GM23338 (cell line): ENCODE results near the gene TRIM32. TPM values are rescaled to one million over a fixed set of nuclear protein-coding genes. Genes with fewer than 3 reads are reported as not detected.
A peak's percentile ranks its signal among the peaks of the same experiment; 100 is the strongest.

ENCODE experiments used
- ATAC-seq: fragments of 200-7000 bp; cut with Tn5 transposase; 3 replicates; pipeline ENCODE4 v1.9.1; 2020
- DNase-seq: peaks from one replicate; pipeline ENCODE4 v3.0.0-alpha.2; 2015; ENCODE audit warnings: low spot score
- H2AFZ ChIP-seq: fragments of 200-600 bp; sonication (generic); 2 replicates; pipeline ENCODE4 v1.8.0; 2016; ENCODE audit warnings: antibody characterized with exemption, mild to moderate bottlenecking, moderate library complexity
- H3F3A ChIP-seq: fragments of 200-600 bp; sonication (generic); replicated peaks from 2 replicates; pipeline ENCODE4 v1.8.0; 2017; ENCODE audit warnings: antibody characterized with exemption, mixed run types, low read depth
- H3K27ac ChIP-seq: fragments of 200-600 bp; sonication (generic); 2 replicates; pipeline ENCODE4 v1.6.1; 2016; ENCODE audit warnings: low read depth
- H3K27me3 ChIP-seq: fragments of 200-600 bp; sonication (generic); 2 replicates; pipeline ENCODE4 v1.8.0; 2016; ENCODE audit warnings: mild to moderate bottlenecking, mixed run types, moderate library complexity; ENCODE audit not compliant: insufficient read depth
- H3K36me3 ChIP-seq: fragments of 200-600 bp; sonication (generic); 2 replicates; pipeline ENCODE4 v1.8.0; 2016; ENCODE audit warnings: mild to moderate bottlenecking; ENCODE audit not compliant: insufficient read depth
- H3K4me1 ChIP-seq: fragments of 200-600 bp; sonication (generic); 2 replicates; pipeline ENCODE4 v1.8.0; 2016; ENCODE audit warnings: mild to moderate bottlenecking, moderate library complexity; ENCODE audit not compliant: insufficient read depth
- H3K4me2 ChIP-seq: fragments of 200-600 bp; sonication (generic); 2 replicates; pipeline ENCODE4 v1.7.1; 2017; ENCODE audit warnings: mixed run types
- H3K4me3 ChIP-seq: fragments of 200-600 bp; sonication (generic); 2 replicates; pipeline ENCODE4 v1.6.1; 2016; ENCODE audit warnings: mixed run types
- H3K79me2 ChIP-seq: fragments of 200-600 bp; sonication (generic); replicated peaks from 2 replicates; pipeline ENCODE4 v1.8.0; 2017; ENCODE audit warnings: mild to moderate bottlenecking; ENCODE audit not compliant: insufficient read depth
- H3K9me2 ChIP-seq: fragments of 200-600 bp; sonication (generic); 2 replicates; pipeline ENCODE4 v1.8.0; 2017; ENCODE audit not compliant: insufficient read depth
- H4K20me1 ChIP-seq: fragments of 200-600 bp; sonication (generic); replicated peaks from 2 replicates; pipeline ENCODE4 v1.8.0; 2017; ENCODE audit warnings: mild to moderate bottlenecking; ENCODE audit not compliant: insufficient read depth
- H3K27ac Mint-ChIP-seq: 2 replicates; pipeline ENCODE4 v1.8.0; 2020; ENCODE audit warnings: inconsistent platforms, mild to moderate bottlenecking, moderate library complexity, mixed read lengths
- H3K27me3 Mint-ChIP-seq: 3 replicates; pipeline ENCODE4 v1.8.0; 2022; ENCODE audit warnings: low read depth, mild to moderate bottlenecking, moderate library complexity, mixed read lengths, inconsistent platforms; ENCODE audit not compliant: insufficient read depth, poor library complexity
- H3K36me3 Mint-ChIP-seq: 3 replicates; pipeline ENCODE4 v1.8.0; 2021; ENCODE audit warnings: low read depth, mild to moderate bottlenecking, inconsistent platforms, moderate library complexity, mixed read lengths
- H3K4me1 Mint-ChIP-seq: 3 replicates; pipeline ENCODE4 v1.8.0; 2020; ENCODE audit warnings: mild to moderate bottlenecking, inconsistent platforms, mixed read lengths
- H3K4me3 Mint-ChIP-seq: 3 replicates; pipeline ENCODE4 v1.8.0; 2021; ENCODE audit warnings: moderate library complexity, mild to moderate bottlenecking, inconsistent platforms, mixed read lengths
- H3K9me3 Mint-ChIP-seq: 3 replicates; pipeline ENCODE4 v1.8.0; 2020; ENCODE audit warnings: moderate library complexity, mild to moderate bottlenecking, inconsistent platforms, mixed read lengths
- CREB1 ChIP-seq: fragments of 250-450 bp; sonication (Bioruptor Pico); IDR thresholded peaks from 2 replicates; pipeline ENCODE4 v1.5.0; 2020; ENCODE audit warnings: low read depth, mild to moderate bottlenecking, moderate library complexity
- EZH2 ChIP-seq: fragments of 200-600 bp; sonication (generic); IDR thresholded peaks from one replicate; pipeline ENCODE4 v1.8.0; 2017; ENCODE audit warnings: antibody characterized with exemption, mild to moderate bottlenecking, low read depth; ENCODE audit not compliant: unreplicated experiment
- EZH2phosphoT487 ChIP-seq: fragments of 200-600 bp; sonication (generic); IDR thresholded peaks from one replicate; pipeline ENCODE4 v1.8.1; 2018; ENCODE audit warnings: antibody characterized with exemption; ENCODE audit not compliant: unreplicated experiment
- JUNB ChIP-seq: IDR thresholded peaks from one replicate; pipeline ENCODE4 v1.6.1; 2016; ENCODE audit warnings: antibody characterized with exemption; ENCODE audit not compliant: unreplicated experiment
- NANOG ChIP-seq: IDR thresholded peaks from 2 replicates; pipeline ENCODE4 v1.6.1; 2016; ENCODE audit warnings: antibody characterized with exemption, borderline replicate concordance
- POLR2AphosphoS5 ChIP-seq: IDR thresholded peaks from 2 replicates; pipeline ENCODE4 v1.6.1; 2016; ENCODE audit warnings: antibody characterized with exemption, low read depth
- ZNF114 ChIP-seq: fragments of 250-450 bp; sonication (Bioruptor Pico); IDR thresholded peaks from 2 replicates; pipeline ENCODE4 v1.5.0; 2020; ENCODE audit warnings: mild to moderate bottlenecking, moderate library complexity
- polyA plus RNA-seq: library from polyadenylated mRNA; unstranded; fragments of >200 nt; fragmentation: Nextera tagmentation; extraction: Ambion mirVana; gene quantifications from 2 replicates; pipeline ENCODE4 v1.2.1, GENCODE V29; 2016
- total RNA-seq: library from RNA; depleted of rRNA; stranded (reverse); fragments of >200 nt; shearing (Covaris generic); gene quantifications from 2 replicates; pipeline ENCODE4 v1.2.3, GENCODE V29; 2014
- TF ChIP-seq, protein P1 (sequence below): IDR thresholded peaks from one replicate; pipeline ENCODE4 v1.6.1; 2018; ENCODE audit warnings: antibody characterized with exemption; ENCODE audit not compliant: unreplicated experiment
- TF ChIP-seq, protein P2 (sequence below): fragments of 250-450 bp; sonication (Bioruptor Pico); IDR thresholded peaks from 2 replicates; pipeline ENCODE4 v1.5.0; 2020; ENCODE audit warnings: mild to moderate bottlenecking, moderate library complexity

The TRIM32 gene
- total and polyA plus RNA-seq, 2 experiments from 2014 or later, result 6.7 to 16.3 TPM

DNA sequence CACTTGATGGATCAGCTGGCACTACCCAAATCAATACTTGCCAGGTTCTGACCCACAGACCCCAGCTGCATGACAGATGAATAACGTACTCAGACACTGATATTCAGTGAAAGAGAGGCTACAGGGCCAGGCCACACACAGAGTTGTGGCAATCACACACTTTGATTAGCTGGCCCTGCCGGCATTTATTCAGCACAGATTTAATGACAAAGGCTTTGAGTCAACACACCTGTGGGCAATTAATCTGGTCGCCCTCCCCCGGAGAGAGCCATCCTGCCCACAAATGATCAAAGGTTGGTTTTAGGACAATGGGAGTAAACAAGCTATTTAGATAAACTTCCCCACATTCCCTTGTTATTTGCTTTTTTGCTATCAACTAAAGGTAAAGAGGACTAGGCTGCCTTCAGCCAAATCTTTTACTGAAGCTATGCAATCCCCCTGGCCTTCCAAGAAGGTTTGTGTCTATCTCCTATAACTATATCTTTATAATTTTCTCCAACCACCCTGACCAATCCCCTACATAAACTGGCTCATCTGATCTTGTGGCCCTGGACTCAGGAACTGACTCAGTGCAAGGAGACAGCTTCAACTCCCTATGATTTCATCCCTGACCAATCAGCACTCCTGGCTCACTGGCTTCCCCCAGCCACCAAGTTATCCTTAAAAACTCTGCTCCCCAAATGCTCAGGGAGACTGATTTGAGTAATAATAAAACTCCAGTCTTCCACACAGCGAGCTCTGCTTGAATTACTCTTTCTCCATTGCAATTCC, 12.7 kb upstream of the TRIM32 start:
- Histone ChIP-seq H3K4me1 (no peaks in the 10 kb centered on the region), H4K20me1 (no peaks in the 10 kb centered on the region), H3K4me3 (no peak overlapping the region), H3K27me3 (no peaks in the 10 kb centered on the region), H3K27ac (no peak overlapping the region), H3K9me2 (no peaks in the 10 kb centered on the region), H3K4me2 (no peak overlapping the region), H3K36me3 (peaks cover 4% of the 10 kb centered on the region; the same call in 1 of the 2 replicates), H3F3A (no peaks in the 10 kb centered on the region), H3K79me2 (no peaks in the 10 kb centered on the region), H2AFZ (no peak overlapping the region)
- no peak overlapping the region for H3K27ac Mint-ChIP-seq
- TF ChIP-seq NANOG (peak; percentile 75), EZH2 (no peak)
- DNase-seq (peak; percentile 21), ATAC-seq (no peak)
- peaks cover 2% of the 10 kb centered on the region for H3K27me3 Mint-ChIP-seq
- no peaks in the 10 kb centered on the region for H3K4me1 Mint-ChIP-seq
- H3K36me3 Mint-ChIP-seq, result peaks cover 50% of the 10 kb centered on the region
- H3K4me3 Mint-ChIP-seq, result no peak overlapping the region
- peaks cover 50% of the 10 kb centered on the region for H3K9me3 Mint-ChIP-seq

DNA sequence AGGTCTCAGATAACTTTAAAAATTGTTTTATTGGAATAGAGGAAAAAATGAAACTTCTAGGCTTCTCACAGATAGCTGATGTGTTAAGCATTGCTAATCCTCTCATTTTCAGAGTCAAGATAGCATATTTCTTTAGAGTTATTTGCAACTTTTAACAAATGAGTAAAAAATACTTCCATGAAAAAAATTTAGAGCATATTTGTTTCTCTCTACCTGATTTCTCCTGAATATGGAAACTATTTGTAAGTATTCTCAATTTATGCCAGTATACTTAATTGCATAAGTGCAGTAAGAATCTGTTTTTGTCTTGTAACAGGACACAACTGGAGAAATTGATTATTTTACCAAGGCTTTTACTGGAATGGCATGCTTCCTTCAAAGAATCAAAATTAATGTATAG, 3.6 kb upstream of the TRIM32 start:
- H3K4me3 Mint-ChIP-seq, result no peak overlapping the region
- ATAC-seq (no peak), DNase-seq (no peak)
- peaks cover 2% of the 10 kb centered on the region; the same call in 1 of the 2 replicates for H4K20me1 ChIP-seq
- peaks cover 11% of the 10 kb centered on the region for H3K79me2 ChIP-seq
- H3K4me2 ChIP-seq, result no peak overlapping the region
- peaks cover 16% of the 10 kb centered on the region for H3K4me1 Mint-ChIP-seq
- H3F3A ChIP-seq, result no peaks in the 10 kb centered on the region
- peaks cover 17% of the 10 kb centered on the region for H3K27me3 Mint-ChIP-seq
- peaks cover 10% of the 10 kb centered on the region for H3K4me1 ChIP-seq
- no peaks in the 10 kb centered on the region for H3K27me3 ChIP-seq
- H2AFZ ChIP-seq, result no peak overlapping the region
- peaks cover 26% of the 10 kb centered on the region; the same call in 2 of the 3 replicates for H3K36me3 Mint-ChIP-seq
- no peak overlapping the region for H3K27ac Mint-ChIP-seq
- no peak overlapping the region for H3K4me3 ChIP-seq
- no peak overlapping the region for H3K27ac ChIP-seq
- H3K9me2 ChIP-seq, result no peaks in the 10 kb centered on the region
- H3K36me3 ChIP-seq, result 0 out of 2 replicates have a peak, but pooled peaks cover 8% of the 10 kb centered on the region
- H3K9me3 Mint-ChIP-seq, result peaks cover 21% of the 10 kb centered on the region
- TF ChIP-seq, protein P1, sequence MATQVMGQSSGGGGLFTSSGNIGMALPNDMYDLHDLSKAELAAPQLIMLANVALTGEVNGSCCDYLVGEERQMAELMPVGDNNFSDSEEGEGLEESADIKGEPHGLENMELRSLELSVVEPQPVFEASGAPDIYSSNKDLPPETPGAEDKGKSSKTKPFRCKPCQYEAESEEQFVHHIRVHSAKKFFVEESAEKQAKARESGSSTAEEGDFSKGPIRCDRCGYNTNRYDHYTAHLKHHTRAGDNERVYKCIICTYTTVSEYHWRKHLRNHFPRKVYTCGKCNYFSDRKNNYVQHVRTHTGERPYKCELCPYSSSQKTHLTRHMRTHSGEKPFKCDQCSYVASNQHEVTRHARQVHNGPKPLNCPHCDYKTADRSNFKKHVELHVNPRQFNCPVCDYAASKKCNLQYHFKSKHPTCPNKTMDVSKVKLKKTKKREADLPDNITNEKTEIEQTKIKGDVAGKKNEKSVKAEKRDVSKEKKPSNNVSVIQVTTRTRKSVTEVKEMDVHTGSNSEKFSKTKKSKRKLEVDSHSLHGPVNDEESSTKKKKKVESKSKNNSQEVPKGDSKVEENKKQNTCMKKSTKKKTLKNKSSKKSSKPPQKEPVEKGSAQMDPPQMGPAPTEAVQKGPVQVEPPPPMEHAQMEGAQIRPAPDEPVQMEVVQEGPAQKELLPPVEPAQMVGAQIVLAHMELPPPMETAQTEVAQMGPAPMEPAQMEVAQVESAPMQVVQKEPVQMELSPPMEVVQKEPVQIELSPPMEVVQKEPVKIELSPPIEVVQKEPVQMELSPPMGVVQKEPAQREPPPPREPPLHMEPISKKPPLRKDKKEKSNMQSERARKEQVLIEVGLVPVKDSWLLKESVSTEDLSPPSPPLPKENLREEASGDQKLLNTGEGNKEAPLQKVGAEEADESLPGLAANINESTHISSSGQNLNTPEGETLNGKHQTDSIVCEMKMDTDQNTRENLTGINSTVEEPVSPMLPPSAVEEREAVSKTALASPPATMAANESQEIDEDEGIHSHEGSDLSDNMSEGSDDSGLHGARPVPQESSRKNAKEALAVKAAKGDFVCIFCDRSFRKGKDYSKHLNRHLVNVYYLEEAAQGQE, result no peak
- TF ChIP-seq CREB1 (CRISPR knock-in tag) (no peak), POLR2AphosphoS5 (no peak), EZH2phosphoT487 (no peak), EZH2 (no peak), ZNF114 (CRISPR knock-in tag) (no peak), JUNB (no peak)
- TF ChIP-seq, protein P2, sequence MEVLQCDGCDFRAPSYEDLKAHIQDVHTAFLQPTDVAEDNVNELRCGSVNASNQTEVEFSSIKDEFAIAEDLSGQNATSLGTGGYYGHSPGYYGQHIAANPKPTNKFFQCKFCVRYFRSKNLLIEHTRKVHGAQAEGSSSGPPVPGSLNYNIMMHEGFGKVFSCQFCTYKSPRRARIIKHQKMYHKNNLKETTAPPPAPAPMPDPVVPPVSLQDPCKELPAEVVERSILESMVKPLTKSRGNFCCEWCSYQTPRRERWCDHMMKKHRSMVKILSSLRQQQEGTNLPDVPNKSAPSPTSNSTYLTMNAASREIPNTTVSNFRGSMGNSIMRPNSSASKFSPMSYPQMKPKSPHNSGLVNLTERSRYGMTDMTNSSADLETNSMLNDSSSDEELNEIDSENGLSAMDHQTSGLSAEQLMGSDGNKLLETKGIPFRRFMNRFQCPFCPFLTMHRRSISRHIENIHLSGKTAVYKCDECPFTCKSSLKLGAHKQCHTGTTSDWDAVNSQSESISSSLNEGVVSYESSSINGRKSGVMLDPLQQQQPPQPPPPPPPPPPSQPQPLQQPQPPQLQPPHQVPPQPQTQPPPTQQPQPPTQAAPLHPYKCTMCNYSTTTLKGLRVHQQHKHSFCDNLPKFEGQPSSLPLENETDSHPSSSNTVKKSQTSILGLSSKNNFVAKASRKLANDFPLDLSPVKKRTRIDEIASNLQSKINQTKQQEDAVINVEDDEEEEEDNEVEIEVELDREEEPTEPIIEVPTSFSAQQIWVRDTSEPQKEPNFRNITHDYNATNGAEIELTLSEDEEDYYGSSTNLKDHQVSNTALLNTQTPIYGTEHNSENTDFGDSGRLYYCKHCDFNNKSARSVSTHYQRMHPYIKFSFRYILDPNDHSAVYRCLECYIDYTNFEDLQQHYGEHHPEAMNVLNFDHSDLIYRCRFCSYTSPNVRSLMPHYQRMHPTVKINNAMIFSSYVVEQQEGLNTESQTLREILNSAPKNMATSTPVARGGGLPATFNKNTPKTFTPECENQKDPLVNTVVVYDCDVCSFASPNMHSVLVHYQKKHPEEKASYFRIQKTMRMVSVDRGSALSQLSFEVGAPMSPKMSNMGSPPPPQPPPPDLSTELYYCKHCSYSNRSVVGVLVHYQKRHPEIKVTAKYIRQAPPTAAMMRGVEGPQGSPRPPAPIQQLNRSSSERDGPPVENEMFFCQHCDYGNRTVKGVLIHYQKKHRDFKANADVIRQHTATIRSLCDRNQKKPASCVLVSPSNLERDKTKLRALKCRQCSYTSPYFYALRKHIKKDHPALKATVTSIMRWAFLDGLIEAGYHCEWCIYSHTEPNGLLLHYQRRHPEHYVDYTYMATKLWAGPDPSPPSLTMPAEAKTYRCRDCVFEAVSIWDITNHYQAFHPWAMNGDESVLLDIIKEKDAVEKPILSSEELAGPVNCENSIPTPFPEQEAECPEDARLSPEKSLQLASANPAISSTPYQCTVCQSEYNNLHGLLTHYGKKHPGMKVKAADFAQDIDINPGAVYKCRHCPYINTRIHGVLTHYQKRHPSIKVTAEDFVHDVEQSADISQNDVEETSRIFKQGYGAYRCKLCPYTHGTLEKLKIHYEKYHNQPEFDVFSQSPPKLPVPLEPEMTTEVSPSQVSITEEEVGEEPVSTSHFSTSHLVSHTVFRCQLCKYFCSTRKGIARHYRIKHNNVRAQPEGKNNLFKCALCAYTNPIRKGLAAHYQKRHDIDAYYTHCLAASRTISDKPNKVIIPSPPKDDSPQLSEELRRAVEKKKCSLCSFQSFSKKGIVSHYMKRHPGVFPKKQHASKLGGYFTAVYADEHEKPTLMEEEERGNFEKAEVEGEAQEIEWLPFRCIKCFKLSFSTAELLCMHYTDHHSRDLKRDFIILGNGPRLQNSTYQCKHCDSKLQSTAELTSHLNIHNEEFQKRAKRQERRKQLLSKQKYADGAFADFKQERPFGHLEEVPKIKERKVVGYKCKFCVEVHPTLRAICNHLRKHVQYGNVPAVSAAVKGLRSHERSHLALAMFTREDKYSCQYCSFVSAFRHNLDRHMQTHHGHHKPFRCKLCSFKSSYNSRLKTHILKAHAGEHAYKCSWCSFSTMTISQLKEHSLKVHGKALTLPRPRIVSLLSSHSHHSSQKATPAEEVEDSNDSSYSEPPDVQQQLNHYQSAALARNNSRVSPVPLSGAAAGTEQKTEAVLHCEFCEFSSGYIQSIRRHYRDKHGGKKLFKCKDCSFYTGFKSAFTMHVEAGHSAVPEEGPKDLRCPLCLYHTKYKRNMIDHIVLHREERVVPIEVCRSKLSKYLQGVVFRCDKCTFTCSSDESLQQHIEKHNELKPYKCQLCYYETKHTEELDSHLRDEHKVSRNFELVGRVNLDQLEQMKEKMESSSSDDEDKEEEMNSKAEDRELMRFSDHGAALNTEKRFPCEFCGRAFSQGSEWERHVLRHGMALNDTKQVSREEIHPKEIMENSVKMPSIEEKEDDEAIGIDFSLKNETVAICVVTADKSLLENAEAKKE (CRISPR knock-in tag), result no peak
